HCT116 (cell line): ENCODE measurements around the gene PRODH. TPM values are rescaled to one million over a fixed set of nuclear protein-coding genes. Genes with fewer than 3 reads are reported as not detected.
A peak's percentile ranks its signal among the peaks of the same experiment; 100 is the strongest.
"Not testable (repeated sequence)": the region's sequence is repeated elsewhere in the genome, so short reads cannot be mapped to it uniquely, and the experiment has no call there.

Source experiments
- ATAC-seq: fragments of 200-7000 bp; cut with Tn5 transposase; 2 replicates; pipeline ENCODE4 v1.9.1; 2020; ENCODE audit warnings: mild to moderate bottlenecking, moderate library complexity
- BruUV-seq: library from RNA; stranded (reverse); fragments of 400-500 nt; replicated peaks from 2 replicates; lab custom pipeline; 2021; lab: Mats Ljungman, UMichigan
- CTCF ChIA-PET: fragments of 300-600 bp; sonication (Branson Sonifier 250); formaldehyde crosslinking; loops from one replicate; lab custom pipeline; 2021; ENCODE audit warnings: antibody characterized with exemption; lab: Charles Lee
- POLR2A ChIA-PET: fragments of 300-600, 350-600 bp; sonication (Branson Sonifier 250); formaldehyde crosslinking; loops from one replicate; lab custom pipeline; 2021; ENCODE audit warnings: antibody characterized with exemption; lab: Charles Lee
- RAD21 ChIA-PET, 2 experiments: fragments of 300-600 bp; sonication (Branson Sonifier 250); formaldehyde crosslinking; loops; one replicate each; lab custom pipeline; 2023; ENCODE audit warnings: low total read pairs in 2 of 2; ENCODE audit not compliant: uncharacterized antibody in 2 of 2, unreplicated experiment in 2 of 2, low non-redundant PET in 1 of 2; lab: Charles Lee
- DNase-seq: peaks from one replicate; pipeline ENCODE4 v3.0.0-alpha.2; 2010; ENCODE audit warnings: low read depth, low spot score
- H2AFZ ChIP-seq: fragments of 200-600 bp; shearing (Covaris generic), sonication (generic); 2 replicates; pipeline ENCODE4 v1.6.1; 2017; ENCODE audit warnings: low read depth, mixed run types, mixed read lengths, antibody characterized with exemption, low read length; ENCODE audit not compliant: poor library complexity, severe bottlenecking
- H3K27ac ChIP-seq: 2 replicates; pipeline ENCODE4 v1.5.1; 2012; ENCODE audit warnings: low read depth, low read length
- H3K27me3 ChIP-seq: fragments of 200-600 bp; sonication (generic); 2 replicates; pipeline ENCODE4 v1.6.1; 2016; ENCODE audit warnings: mixed run types, low read length, mixed read lengths; ENCODE audit not compliant: insufficient read depth
- H3K36me3 ChIP-seq, 2 experiments: fragments of 200-500 bp in 1 of 2; fragments of 200-600 bp in 1 of 2; sonication (Bioruptor generic) in 1 of 2; sonication (generic) in 1 of 2; 2 replicates each; pipeline versions ENCODE4 v1.5.1 to v1.6.1; 2014 to 2016; ENCODE audit warnings: low read length in 2 of 2, inconsistent platforms in 1 of 2, mixed read lengths in 1 of 2, mixed run types in 1 of 2; ENCODE audit not compliant: insufficient read depth in 2 of 2, control insufficient read depth in 1 of 2
- H3K4me1 ChIP-seq, 2 experiments: fragments of 200-600 bp in 1 of 2; sonication (generic) in 1 of 2; 2 replicates each; pipeline versions ENCODE4 v1.5.1 to v1.6.1; 2012 to 2017; ENCODE audit warnings: low read length in 2 of 2, inconsistent platforms in 1 of 2, mild to moderate bottlenecking in 1 of 2, mixed read lengths in 1 of 2, mixed run types in 1 of 2, moderate library complexity in 1 of 2; ENCODE audit not compliant: insufficient read depth in 2 of 2, control insufficient read depth in 1 of 2
- H3K4me2 ChIP-seq: fragments of 200-600 bp; sonication (generic); 2 replicates; pipeline ENCODE4 v1.6.1; 2017; ENCODE audit warnings: mixed run types, low read length, mixed read lengths
- H3K4me3 ChIP-seq, 2 experiments: fragments of 200-600 bp in 1 of 2; sonication (generic) in 1 of 2; replicated peaks in 1 of 2; 2 replicates each; pipeline ENCODE4 v1.5.1; 2011 to 2016; ENCODE audit warnings: low read length in 2 of 2, control low read depth in 1 of 2, low read depth in 1 of 2, mild to moderate bottlenecking in 1 of 2, mixed read lengths in 1 of 2, mixed run types in 1 of 2
- H3K79me2 ChIP-seq: fragments of 200-600 bp; sonication (generic); 2 replicates; pipeline ENCODE4 v1.6.1; 2017; ENCODE audit warnings: mild to moderate bottlenecking, mixed run types, low read length, moderate library complexity, mixed read lengths; ENCODE audit not compliant: insufficient read depth
- H3K9ac ChIP-seq: fragments of 200-600 bp; sonication (generic); 2 replicates; pipeline ENCODE4 v1.6.1; 2016; ENCODE audit warnings: low read length, mixed read lengths
- H3K9me2 ChIP-seq: fragments of 200-600 bp; sonication (generic), shearing (Covaris generic); 2 replicates; pipeline ENCODE4 v1.6.1; 2017; ENCODE audit warnings: mixed run types, mild to moderate bottlenecking, moderate library complexity; ENCODE audit not compliant: insufficient read depth
- H3K9me3 ChIP-seq, 2 experiments: fragments of 200-500 bp in 1 of 2; fragments of 200-600 bp in 1 of 2; sonication (Bioruptor generic) in 1 of 2; sonication (generic) in 1 of 2; 2 replicates each; pipeline ENCODE4 v1.6.1; 2014 to 2017; ENCODE audit warnings: low read length in 2 of 2, mixed read lengths in 2 of 2, inconsistent platforms in 1 of 2, low read depth in 1 of 2, mild to moderate bottlenecking in 1 of 2, mixed run types in 1 of 2, moderate library complexity in 1 of 2; ENCODE audit not compliant: control insufficient read depth in 1 of 2, insufficient read depth in 1 of 2
- H4K20me1 ChIP-seq: fragments of 200-600 bp; sonication (generic), shearing (Covaris generic); 2 replicates; pipeline ENCODE4 v1.6.1; 2017; ENCODE audit warnings: mixed run types, mild to moderate bottlenecking, moderate library complexity; ENCODE audit not compliant: insufficient read depth
- ELF1 ChIP-seq: IDR thresholded peaks from 2 replicates; pipeline ENCODE4 v1.6.1; 2012; ENCODE audit warnings: low read depth, borderline replicate concordance
- JUND ChIP-seq: IDR thresholded peaks from 2 replicates; pipeline ENCODE4 v1.6.1; 2012
- MAX ChIP-seq: IDR thresholded peaks from 2 replicates; pipeline ENCODE4 v1.6.1; 2012
- POLR2AphosphoS5 ChIP-seq: IDR thresholded peaks from 2 replicates; pipeline ENCODE4 v1.6.1; 2011; ENCODE audit warnings: mild to moderate bottlenecking, low read depth, low read length, moderate library complexity
- ZFX ChIP-seq: fragments of 450-650 bp; IDR thresholded peaks from 2 replicates; pipeline ENCODE4 v1.6.1; 2017
- intact Hi-C: fragments of 100-400 bp; cut with micrococcal nuclease; formaldehyde crosslinking; loops from 2 replicates; pipeline ENCODE4 v1.10.0; 2022
- total RNA-seq: library from RNA; stranded (reverse); gene quantifications from one replicate; pipeline ENCODE4 v1.2.1, GENCODE V29; 2021; ENCODE audit not compliant: unreplicated experiment

Gene PRODH
- total RNA-seq, 1 experiment from 2014 or later: 3.2 TPM

GRCh38 chr22:18950141-18950540, 14.0 kb upstream of the PRODH start:
- Histone ChIP-seq H3K27ac (no peak overlapping the region), H3K4me3 (no peak overlapping the region)
- TF ChIP-seq MAX (no peak), ZFX (no peak), JUND (no peak)
- TF ChIP-seq, all 23 proteins: peak for 0
- intact Hi-C loops: no loop called here
- ChIA-PET CTCF (no interaction called here), RAD21 (no interaction called here), POLR2A (no interaction called here)
- BruUV-seq: no TSS peak
- Histone ChIP-seq H3K27me3 (no peaks in the 10 kb centered on the region), H3K4me2 (no peak overlapping the region), H4K20me1 (no peaks in the 10 kb centered on the region), H3K4me1 (no peaks in the 10 kb centered on the region), H3K9ac (no peak overlapping the region), H3K36me3 (no peaks in the 10 kb centered on the region), H3K79me2 (no peaks in the 10 kb centered on the region), H3K9me2 (no peaks in the 10 kb centered on the region), H3K9me3 (no peaks in the 10 kb centered on the region), H2AFZ (no peak overlapping the region)
- DNase-seq: no peak
- ATAC-seq: no peak

GRCh38 chr22:18947905-18948304, 11.8 kb upstream of the PRODH start:
- Histone ChIP-seq H3K9me3 (no peaks in the 10 kb centered on the region), H3K4me2 (no peak overlapping the region), H3K9ac (no peak overlapping the region), H3K4me3 (no peak overlapping the region), H3K27ac (no peak overlapping the region), H3K4me1 (no peaks in the 10 kb centered on the region)
- TF ChIP-seq ZFX (no peak), POLR2AphosphoS5 (no peak), ELF1 (no peak)
- TF ChIP-seq, all 23 proteins: peak for 0
- Histone ChIP-seq H4K20me1 (no peaks in the 10 kb centered on the region), H2AFZ (no peak overlapping the region), H3K27me3 (no peaks in the 10 kb centered on the region), H3K79me2 (no peaks in the 10 kb centered on the region), H3K9me2 (no peaks in the 10 kb centered on the region), H3K36me3 (no peaks in the 10 kb centered on the region)
- intact Hi-C loops: no loop called here
- CTCF ChIA-PET: no interaction called here
- RAD21 ChIA-PET: no interaction called here
- POLR2A ChIA-PET: no interaction called here
- DNase-seq (no peak), ATAC-seq (no peak)
- BruUV-seq: no TSS peak

- H3K4me3 ChIP-seq, H3K27me3 ChIP-seq, H2AFZ ChIP-seq, ATAC-seq, intact Hi-C loops, POLR2A ChIA-PET, RAD21 ChIA-PET, CTCF ChIA-PET, H4K20me1 ChIP-seq, H3K27ac ChIP-seq, H3K4me1 ChIP-seq, H3K36me3 ChIP-seq, H3K9me2 ChIP-seq, H3K9ac ChIP-seq, H3K9me3 ChIP-seq, H3K4me2 ChIP-seq, H3K79me2 ChIP-seq, DNase-seq: not testable (repeated sequence)
- BruUV-seq: TSS peak; percentile 100
Measured at GRCh38 chr22:18947105-18947504, 11.0 kb upstream of the PRODH start.

- RAD21 ChIA-PET, POLR2A ChIA-PET, ATAC-seq: not testable (repeated sequence)
Measured at GRCh38 chr22:18938691-18939090, 2.6 kb upstream of the PRODH start.

More at GRCh38 chr22:18938691-18939090, 2.6 kb upstream of the PRODH start:
- H3K4me3 ChIP-seq, H3K4me2 ChIP-seq, H3K27me3 ChIP-seq, H3K4me1 ChIP-seq, H3K27ac ChIP-seq, H3K9ac ChIP-seq, H3K36me3 ChIP-seq, H2AFZ ChIP-seq, BruUV-seq, DNase-seq, H4K20me1 ChIP-seq, H3K9me3 ChIP-seq, H3K9me2 ChIP-seq, CTCF ChIA-PET, intact Hi-C loops, H3K79me2 ChIP-seq: not testable (repeated sequence)
